ENCODE results near the gene PRDX6.

DNA sequence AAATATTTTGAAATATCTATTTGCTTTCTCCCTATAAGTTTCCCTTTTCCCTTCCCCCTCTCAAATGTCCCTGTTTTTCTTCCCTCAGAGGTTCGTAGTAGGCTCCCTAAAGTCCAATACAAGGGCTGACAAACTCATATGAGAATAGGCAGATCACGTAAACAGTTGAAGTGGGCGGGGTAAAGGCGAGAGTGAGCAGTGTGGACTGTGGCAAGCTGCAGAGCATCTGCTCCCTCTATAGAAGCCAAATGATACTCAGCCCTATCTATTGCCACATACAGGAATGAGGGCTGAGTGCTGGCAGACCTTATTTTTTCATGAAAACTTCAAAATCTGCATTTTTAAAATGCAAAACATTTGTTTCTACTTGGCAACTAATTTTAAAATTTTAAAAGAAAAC, 26.3 kb downstream of the PRDX6 start:
- TF ChIP-seq CTCF (IDR thresholded peaks at IDR 0.05) (no peak), POLR2AphosphoS5 (IDR thresholded peaks at IDR 0.05) (no peak)
